GM11168 (cell line): Measurements from ENCODE around the gene DEPDC1.
"Not testable (repeated sequence)": the region's sequence is repeated elsewhere in the genome, so short reads cannot be mapped to it uniquely, and the experiment has no call there.

Experiments used
- in situ Hi-C: fragments of 300-500 bp; cut with MboI; formaldehyde crosslinking; loops from one replicate; pipeline ENCODE4 v1.12.0; 2022; ENCODE audit warnings: low sequenced_read_pairs; ENCODE audit not compliant: unreplicated experiment

Gene DEPDC1

GRCh38 chr1:68496680-68497357 lies at the start of gene DEPDC1:
Gene DEPDC1 (minus strand): TSS chr1:68497082. CDS start chr1:68496999, 83 bp downstream.
- in situ Hi-C loops = no loop called here

- in situ Hi-C loops = no loop called here
These were observed 47.8 kb upstream of the DEPDC1 start for GRCh38 chr1:68544651-68545050.

DNA sequence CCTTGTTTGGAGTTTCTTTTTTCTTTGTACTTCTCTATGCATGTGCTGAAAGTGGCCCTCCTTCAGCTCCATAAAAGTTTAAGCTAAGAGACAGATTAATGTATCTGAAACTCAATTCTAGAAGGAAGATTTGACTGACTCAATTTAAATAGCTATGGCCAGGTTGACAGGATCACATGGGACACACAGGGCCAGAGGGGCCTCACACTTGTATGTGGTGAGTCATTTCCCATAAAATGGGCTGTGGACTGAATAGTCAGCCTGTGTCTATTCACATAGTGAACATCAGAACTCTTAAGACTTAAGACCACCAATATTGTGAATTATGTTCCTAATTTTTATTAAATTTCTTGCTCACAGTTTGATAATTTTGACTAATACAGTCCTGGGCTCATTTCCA lies 45.7 kb upstream of the DEPDC1 start:
- in situ Hi-C loops = no loop called here

GRCh38 chr1:68538941-68539340 lies 42.1 kb upstream of the DEPDC1 start:
- in situ Hi-C loops = no loop called here

DNA sequence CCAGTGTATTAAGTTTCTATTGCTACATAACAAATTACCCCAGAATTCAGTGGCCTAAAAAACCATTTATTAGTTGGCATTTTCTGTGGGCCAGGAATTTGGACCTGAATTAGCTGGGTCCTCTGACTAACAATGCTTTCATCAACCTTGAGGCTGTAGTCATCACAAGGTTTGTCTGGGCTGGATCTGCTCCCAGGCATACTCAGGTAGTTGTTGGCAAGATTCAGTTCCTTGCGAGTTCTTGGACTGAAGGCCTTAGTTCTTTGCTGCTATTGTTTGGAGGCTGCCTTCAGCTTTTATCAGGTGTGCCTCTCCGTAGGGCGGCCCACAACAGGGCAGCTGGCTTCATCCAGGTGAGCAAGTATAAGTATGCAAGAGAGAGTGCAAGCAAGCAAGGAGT lies 31.4 kb upstream of the DEPDC1 start:
- in situ Hi-C loops = no loop called here

DNA sequence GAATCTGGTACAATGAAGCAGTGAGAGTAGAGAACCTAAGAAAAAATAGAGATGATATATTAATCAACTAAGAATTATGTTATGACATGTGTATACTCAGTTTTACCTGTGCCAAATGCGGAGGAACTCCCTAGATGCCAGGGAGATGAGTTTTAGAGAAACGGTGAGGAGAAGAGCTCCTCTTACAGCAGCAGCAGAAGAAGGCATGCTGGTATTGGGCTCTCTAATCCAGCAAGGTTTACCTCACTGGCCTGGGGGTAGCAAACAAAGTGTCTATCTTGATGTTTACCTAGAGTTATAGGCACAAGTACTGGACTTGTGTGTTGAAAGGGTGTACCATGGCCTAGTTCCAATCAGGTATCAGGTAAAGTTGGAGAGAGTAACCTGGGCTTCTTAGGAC lies 28.9 kb upstream of the DEPDC1 start:
- in situ Hi-C loops = no loop called here

DNA sequence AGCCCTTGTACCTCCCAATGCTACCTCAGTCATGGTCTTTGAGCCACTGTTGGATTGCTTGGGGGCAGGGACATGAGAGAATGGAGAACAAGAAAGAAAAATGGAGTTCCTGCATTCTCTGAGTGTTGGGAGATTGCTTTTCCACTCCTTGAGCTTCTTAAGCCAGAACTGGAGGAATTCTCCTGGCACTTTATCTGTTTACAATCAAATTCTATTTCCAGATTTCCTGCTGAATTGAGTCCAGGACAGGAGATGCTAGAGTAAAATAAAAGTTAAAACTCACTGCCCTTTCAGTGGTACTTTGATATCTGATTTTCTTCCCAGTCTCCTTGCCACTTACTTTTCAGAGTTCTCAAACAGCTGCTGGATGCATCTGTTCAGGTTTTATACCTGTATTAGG lies 24.4 kb upstream of the DEPDC1 start:
- in situ Hi-C loops = no loop called here

DNA sequence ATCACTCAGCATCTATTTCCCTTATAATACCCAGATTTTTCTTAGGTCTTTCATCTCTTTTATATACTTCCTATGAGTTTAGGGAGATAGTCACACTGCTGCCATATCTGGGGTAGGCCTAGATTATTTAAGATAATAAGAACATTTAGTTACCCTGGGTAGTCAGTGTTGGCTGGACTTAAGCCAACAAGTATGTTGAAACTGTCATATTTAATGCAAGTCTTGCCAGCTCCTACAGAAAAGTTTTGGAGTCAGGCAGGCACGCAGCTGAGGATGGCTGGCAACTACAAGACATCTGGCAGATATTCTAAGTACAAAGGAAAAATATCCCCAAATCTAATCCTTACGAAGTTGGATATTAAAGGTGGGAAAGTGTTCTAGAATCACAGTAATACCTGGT lies 19.2 kb upstream of the DEPDC1 start:
- in situ Hi-C loops = no loop called here

DNA sequence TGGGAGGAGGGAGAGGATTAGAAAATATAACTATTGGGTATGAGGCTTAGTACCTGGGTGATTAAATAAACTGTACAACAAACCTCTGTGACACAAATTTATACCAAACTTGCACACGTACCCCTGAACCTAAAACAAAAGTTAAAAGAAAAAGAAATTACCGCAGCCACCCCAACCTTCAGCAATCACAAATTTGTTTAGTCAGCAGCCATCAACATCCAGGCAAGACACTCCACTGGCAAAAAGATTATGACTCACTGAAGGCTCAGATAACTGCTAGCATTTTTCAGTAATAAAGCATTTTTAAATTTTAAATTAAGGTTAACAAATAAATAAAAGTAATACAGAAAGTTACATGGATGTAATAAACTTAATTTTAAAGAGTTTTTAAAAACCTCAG lies 14.4 kb upstream of the DEPDC1 start:
- in situ Hi-C loops = no loop called here

GRCh38 chr1:68506386-68506785 lies 9.5 kb upstream of the DEPDC1 start:
- in situ Hi-C loops = no loop called here

DNA sequence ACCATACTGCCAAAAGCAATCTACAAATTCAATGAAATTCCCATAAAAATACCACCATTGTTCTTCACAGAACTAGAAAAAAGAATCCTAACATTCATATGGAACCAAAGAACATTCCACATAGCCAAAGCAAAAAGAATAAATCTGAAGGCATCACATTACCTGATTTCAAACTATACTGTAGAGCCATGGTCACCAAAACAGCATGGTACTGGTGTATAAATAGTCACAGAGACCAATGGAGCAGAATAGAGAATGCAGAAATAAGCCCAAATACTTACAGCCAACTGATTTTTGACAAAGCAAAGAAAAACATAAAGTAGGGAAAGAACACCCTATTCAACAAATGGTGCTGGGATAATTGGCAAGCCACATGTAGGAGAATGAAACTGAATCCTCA lies 6.2 kb upstream of the DEPDC1 start:
- in situ Hi-C loops = no loop called here

GRCh38 chr1:68497358-68497698 lies 446 bp upstream of the DEPDC1 start:
- in situ Hi-C loops = no loop called here

DNA sequence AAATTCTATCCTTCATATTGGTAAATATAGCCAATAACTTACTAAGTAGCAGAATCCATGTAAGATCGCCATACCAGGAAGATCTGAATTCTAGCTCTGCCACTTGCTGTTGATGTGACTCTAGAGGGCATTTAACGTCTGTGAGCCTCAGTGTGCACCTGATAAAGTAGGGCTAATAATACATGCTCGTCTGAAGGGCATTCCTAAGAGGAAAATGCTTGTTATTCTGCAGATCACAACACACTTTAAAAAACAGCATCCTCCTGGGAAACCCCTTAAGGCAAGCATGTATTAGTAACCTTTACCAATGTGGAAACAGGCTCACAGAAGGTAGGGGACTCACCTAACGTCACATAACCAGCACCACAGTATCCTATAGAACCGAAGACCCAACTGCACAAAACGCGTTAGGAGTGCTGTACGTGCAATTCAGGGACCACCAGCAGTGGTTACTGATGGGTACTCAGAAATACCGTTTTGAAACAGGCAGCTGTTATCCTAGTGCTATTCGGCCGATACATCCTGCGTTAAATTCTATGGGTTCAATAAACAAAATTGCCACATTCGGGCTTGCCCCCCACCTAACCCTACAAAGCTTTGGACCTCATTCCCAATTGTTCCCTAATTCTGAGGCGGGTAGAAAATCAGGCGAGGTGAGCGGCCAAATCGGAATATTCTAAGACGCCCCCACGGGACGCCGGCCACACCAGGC lies 758 bp downstream of the DEPDC1 start:
- in situ Hi-C loops = no loop called here

DNA sequence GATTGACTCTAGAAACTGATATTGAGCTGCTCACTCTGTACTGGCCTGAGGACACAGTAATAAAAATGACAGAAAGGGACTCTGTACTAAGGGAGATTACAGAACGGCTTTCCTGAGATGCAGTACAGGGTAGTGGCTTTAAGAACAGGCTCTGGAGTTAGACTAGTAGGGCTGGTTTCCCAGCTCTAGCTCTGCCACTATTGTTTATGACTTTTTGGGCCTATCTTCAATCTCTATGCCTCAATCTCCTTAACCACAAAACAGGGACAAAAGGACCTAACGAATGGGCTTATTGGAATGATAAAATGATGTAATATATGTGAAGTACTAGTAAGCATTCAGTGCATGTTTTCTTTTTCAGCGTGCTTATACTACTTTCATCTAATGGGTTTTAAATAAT lies 1.4 kb downstream of the DEPDC1 start:
- in situ Hi-C loops = no loop called here

GRCh38 chr1:68493193-68493592 lies 3.7 kb downstream of the DEPDC1 start:
- in situ Hi-C loops = no loop called here

DNA sequence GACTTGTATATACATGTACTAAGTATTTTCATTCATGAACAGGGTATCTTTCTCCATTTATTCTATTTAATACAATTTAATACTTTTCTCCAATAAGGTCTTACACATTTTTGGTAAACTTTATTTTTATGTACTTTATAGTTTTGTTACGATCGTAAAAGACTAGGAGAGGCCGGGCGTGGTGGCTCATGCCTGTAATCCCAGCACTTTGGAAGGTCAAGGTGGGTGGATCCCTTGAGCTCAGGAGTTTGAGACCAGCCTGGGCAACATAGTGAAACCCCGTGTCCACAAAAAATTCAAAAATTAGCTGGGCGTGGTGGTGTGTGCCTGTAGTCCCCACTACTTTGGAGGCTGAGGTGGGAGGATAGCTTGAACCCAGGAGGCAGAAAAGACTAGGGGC lies 4.6 kb downstream of the DEPDC1 start:
- in situ Hi-C loops = not testable (repeated sequence)

DNA sequence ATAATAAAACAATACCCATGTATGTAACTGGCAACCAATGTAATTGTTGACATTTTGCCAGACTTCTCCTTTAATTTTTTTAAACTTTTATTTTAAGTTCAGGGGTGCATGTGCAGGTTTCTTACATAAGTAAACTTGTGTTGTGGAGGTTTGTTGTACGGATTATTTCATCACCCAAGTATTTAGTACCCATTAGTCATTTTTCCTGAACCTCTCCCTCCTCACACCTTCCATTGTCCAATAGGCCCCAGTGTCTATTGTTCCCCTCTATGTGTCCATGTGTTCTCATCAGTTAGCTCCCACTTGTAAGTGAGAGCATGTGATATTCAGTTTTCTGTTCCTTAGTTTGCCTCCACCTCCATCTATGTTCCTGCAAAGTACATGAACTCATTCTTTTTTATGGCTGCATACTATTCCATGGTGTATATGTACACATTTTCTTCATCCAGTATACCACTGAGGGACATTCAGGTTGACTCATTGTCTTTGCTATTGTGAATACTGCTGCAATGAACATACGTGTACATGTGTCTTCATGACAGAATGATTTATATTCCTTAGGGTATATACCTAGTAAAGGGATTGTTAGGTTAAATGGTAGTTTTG lies 6.7 kb downstream of the DEPDC1 start:
- in situ Hi-C loops = no loop called here

- in situ Hi-C loops = no loop called here
These were observed 11.4 kb downstream of the DEPDC1 start for GRCh38 chr1:68485431-68486022.

GRCh38 chr1:68484618-68485017 lies 12.3 kb downstream of the DEPDC1 start:
- in situ Hi-C loops = no loop called here

- in situ Hi-C loops = no loop called here
These were observed 15.8 kb downstream of the DEPDC1 start for GRCh38 chr1:68481041-68481440.

GRCh38 chr1:68479501-68479900 lies 17.4 kb downstream of the DEPDC1 start:
- in situ Hi-C loops = no loop called here
